Trophoblast cell (in vitro differentiated cells and primary cell): Measurements from ENCODE around the gene ZIC4.

ENCODE experiments used
- DNase-seq, 2 donors: peaks; one replicate each; pipeline ENCODE4 v3.0.0-alpha.2; 2016
- H2AFZ ChIP-seq: 2 replicates; pipeline ENCODE4 v1.6.1; 2013; ENCODE audit warnings: low read length, moderate library complexity, mild to moderate bottlenecking; ENCODE audit not compliant: insufficient read depth, poor library complexity
- H2AK5ac ChIP-seq: 2 replicates; pipeline ENCODE4 v1.6.1; 2013; ENCODE audit warnings: mild to moderate bottlenecking, low read length
- H2BK120ac ChIP-seq: 2 replicates; pipeline ENCODE4 v1.6.1; 2013; ENCODE audit warnings: low read length, mild to moderate bottlenecking, moderate library complexity; ENCODE audit not compliant: insufficient read depth, poor library complexity
- H2BK12ac ChIP-seq: 2 replicates; pipeline ENCODE4 v1.6.1; 2013; ENCODE audit warnings: mild to moderate bottlenecking, low read length, moderate library complexity
- H2BK5ac ChIP-seq: 2 replicates; pipeline ENCODE4 v1.6.1; 2013; ENCODE audit warnings: low read length, low read depth, moderate library complexity, mild to moderate bottlenecking; ENCODE audit not compliant: poor library complexity
- H3K14ac ChIP-seq: 2 replicates; pipeline ENCODE4 v1.6.1; 2013; ENCODE audit warnings: mild to moderate bottlenecking, low read length
- H3K18ac ChIP-seq: 2 replicates; pipeline ENCODE4 v1.6.1; 2013; ENCODE audit warnings: mild to moderate bottlenecking, low read length
- H3K23ac ChIP-seq: 2 replicates; pipeline ENCODE4 v1.6.1; 2013; ENCODE audit warnings: low read length
- H3K27ac ChIP-seq: 2 replicates; pipeline ENCODE4 v1.5.1; 2013; ENCODE audit warnings: low read depth, mild to moderate bottlenecking, inconsistent platforms, low read length, moderate library complexity
- H3K27me3 ChIP-seq: 2 replicates; pipeline ENCODE4 v1.6.1; 2013; ENCODE audit warnings: inconsistent platforms, mild to moderate bottlenecking, low read length, moderate library complexity; ENCODE audit not compliant: insufficient read depth
- H3K36me3 ChIP-seq, 2 experiments: 1 replicate in 1 of 2; 2 replicates in 1 of 2; pipeline ENCODE4 v1.6.1; 2013; ENCODE audit warnings: low read length in 2 of 2, mild to moderate bottlenecking in 2 of 2, moderate library complexity in 1 of 2; ENCODE audit not compliant: insufficient read depth in 2 of 2, control insufficient read depth in 1 of 2
- H3K4ac ChIP-seq: 2 replicates; pipeline ENCODE4 v1.6.1; 2013; ENCODE audit warnings: low read depth, mild to moderate bottlenecking, low read length, moderate library complexity
- H3K4me1 ChIP-seq, 2 experiments: 1 replicate in 1 of 2; 2 replicates in 1 of 2; pipeline ENCODE4 v1.6.1; 2013; ENCODE audit warnings: low read length in 2 of 2, mild to moderate bottlenecking in 2 of 2, moderate library complexity in 1 of 2; ENCODE audit not compliant: insufficient read depth in 2 of 2, control insufficient read depth in 1 of 2
- H3K4me2 ChIP-seq: 2 replicates; pipeline ENCODE4 v1.6.1; 2013; ENCODE audit warnings: inconsistent platforms, mild to moderate bottlenecking, low read length, moderate library complexity
- H3K4me3 ChIP-seq: 2 replicates; pipeline ENCODE4 v1.5.1; 2013; ENCODE audit warnings: mild to moderate bottlenecking, low read depth, low read length, inconsistent platforms
- H3K79me1 ChIP-seq: one replicate; pipeline ENCODE4 v1.6.1; 2013; ENCODE audit warnings: low read length
- H3K79me2 ChIP-seq: 2 replicates; pipeline ENCODE4 v1.6.1; 2013; ENCODE audit warnings: low read length, mild to moderate bottlenecking; ENCODE audit not compliant: control insufficient read depth, insufficient read depth, poor library complexity
- H3K9ac ChIP-seq: 2 replicates; pipeline ENCODE4 v1.6.1; 2013; ENCODE audit warnings: mild to moderate bottlenecking, low read length
- H3K9me3 ChIP-seq: 2 replicates; pipeline ENCODE4 v1.6.1; 2013; ENCODE audit warnings: low read depth, mild to moderate bottlenecking, control low read depth, inconsistent platforms, low read length; ENCODE audit not compliant: insufficient read depth
- H4K12ac ChIP-seq: 2 replicates; pipeline ENCODE4 v1.6.1; 2013; ENCODE audit warnings: low read depth, mild to moderate bottlenecking, low read length, moderate library complexity
- H4K8ac ChIP-seq: 2 replicates; pipeline ENCODE4 v1.6.1; 2013; ENCODE audit warnings: low read depth, mild to moderate bottlenecking, low read length, moderate library complexity
- H4K91ac ChIP-seq: one replicate; pipeline ENCODE4 v1.6.1; 2013; ENCODE audit warnings: low read depth, mild to moderate bottlenecking, low read length, moderate library complexity
- WGBS: extraction: QIAGEN DNeasy Blood & Tissue Kit; methylation state at CpG from one replicate; pipeline ENCODE4 v1.1.7; 2013; ENCODE audit warnings: missing lambda C conversion rate; ENCODE audit not compliant: insufficient read length, insufficient coverage; ENCODE audit errors: extremely low coverage; 5-methylcytosine and 5-hydroxymethylcytosine counted together

The ZIC4 gene

GRCh38 chr3:147356145-147356908 is 50.0 kb downstream of the ZIC4 start:
- H2BK12ac ChIP-seq = no peak overlapping the region

GRCh38 chr3:147355753-147356090 is 50.6 kb downstream of the ZIC4 start:
- Histone ChIP-seq H3K4me3 (no peak overlapping the region), H3K79me1 (no peaks in the 10 kb centered on the region), H3K14ac (no peak overlapping the region), H3K36me3 (no peaks in the 10 kb centered on the region), H2BK5ac (no peak overlapping the region), H3K9ac (no peak overlapping the region), H4K8ac (no peak overlapping the region), H2AFZ (no peak overlapping the region), H3K27ac (no peak overlapping the region), H4K12ac (no peak overlapping the region), H2AK5ac (no peak overlapping the region), H4K91ac (no peak overlapping the region), H3K4me2 (no peak overlapping the region), H2BK120ac (no peak overlapping the region), H3K79me2 (no peaks in the 10 kb centered on the region), H3K18ac (no peak overlapping the region), H3K9me3 (peaks cover 3% of the 10 kb centered on the region), H3K27me3 (peaks cover 58% of the 10 kb centered on the region), H3K4me1 (no peaks in the 10 kb centered on the region), H2BK12ac (no peak overlapping the region), H3K4ac (no peak overlapping the region), H3K23ac (no peak overlapping the region)
- no CpG with 5 or more reads among the region's 4 CpGs for WGBS
- DNase-seq = no peak

More at GRCh38 chr3:147356145-147356908, 50.0 kb downstream of the ZIC4 start:
- Histone ChIP-seq H3K4ac (no peak overlapping the region), H3K23ac (no peak overlapping the region), H3K79me1 (no peaks in the 10 kb centered on the region), H2BK120ac (no peak overlapping the region), H3K4me3 (no peak overlapping the region), H3K4me1 (no peaks in the 10 kb centered on the region), H3K27me3 (peaks cover 64% of the 10 kb centered on the region), H3K14ac (no peak overlapping the region), H4K8ac (no peak overlapping the region), H2AFZ (no peak overlapping the region), H2BK5ac (no peak overlapping the region), H3K79me2 (no peaks in the 10 kb centered on the region), H3K27ac (no peak overlapping the region), H3K9ac (no peak overlapping the region), H4K12ac (no peak overlapping the region), H3K9me3 (peaks cover 3% of the 10 kb centered on the region), H4K91ac (no peak overlapping the region), H3K36me3 (no peaks in the 10 kb centered on the region), H3K18ac (no peak overlapping the region), H2AK5ac (no peak overlapping the region), H3K4me2 (no peak overlapping the region)
- DNase-seq = no peak
- no CpG with 5 or more reads among the region's 26 CpGs for WGBS

- WGBS = no CpG with 5 or more reads among the region's 18 CpGs
- Histone ChIP-seq H3K36me3 (no peaks in the 10 kb centered on the region), H3K79me1 (no peaks in the 10 kb centered on the region), H3K4me1 (no peaks in the 10 kb centered on the region), H3K23ac (no peak overlapping the region), H2BK5ac (no peak overlapping the region), H3K79me2 (no peaks in the 10 kb centered on the region), H2BK12ac (no peak overlapping the region), H3K18ac (no peak overlapping the region), H4K8ac (no peak overlapping the region), H2BK120ac (no peak overlapping the region), H4K12ac (no peak overlapping the region), H3K9ac (no peak overlapping the region), H3K4me2 (no peak overlapping the region), H2AK5ac (no peak overlapping the region), H3K4me3 (no peak overlapping the region), H3K9me3 (peaks cover 3% of the 10 kb centered on the region), H3K14ac (no peak overlapping the region), H4K91ac (no peak overlapping the region), H3K27ac (no peak overlapping the region), H3K4ac (no peak overlapping the region), H3K27me3 (peaks cover 53% of the 10 kb centered on the region), H2AFZ (no peak overlapping the region)
- no peak for DNase-seq
These were observed 51.1 kb downstream of the ZIC4 start for GRCh38 chr3:147355084-147355752.

- peaks cover 3% of the 10 kb centered on the region for H3K9me3 ChIP-seq
- H3K27me3 ChIP-seq = peaks cover 48% of the 10 kb centered on the region
- H2BK120ac ChIP-seq = no peak overlapping the region
- no peak overlapping the region for H3K27ac ChIP-seq
- H3K4me3 ChIP-seq = no peak overlapping the region
- H3K36me3 ChIP-seq = no peaks in the 10 kb centered on the region
- H3K23ac ChIP-seq = no peak overlapping the region
- H3K79me2 ChIP-seq = no peaks in the 10 kb centered on the region
- H4K8ac ChIP-seq = no peak overlapping the region
- no peak overlapping the region for H4K91ac ChIP-seq
- no peak overlapping the region for H4K12ac ChIP-seq
- H2BK12ac ChIP-seq = no peak overlapping the region
- no peak overlapping the region for H2AK5ac ChIP-seq
- no peak overlapping the region for H3K9ac ChIP-seq
- no peak overlapping the region for H2AFZ ChIP-seq
- no peak overlapping the region for H3K4ac ChIP-seq
- H3K79me1 ChIP-seq = no peaks in the 10 kb centered on the region
- H3K14ac ChIP-seq = no peak overlapping the region
- no peak overlapping the region for H3K18ac ChIP-seq
- H2BK5ac ChIP-seq = no peak overlapping the region
- H3K4me1 ChIP-seq = no peaks in the 10 kb centered on the region
- DNase-seq = no peak
- no CpG with 5 or more reads among the region's 19 CpGs for WGBS
- H3K4me2 ChIP-seq = no peak overlapping the region
These were observed 51.7 kb downstream of the ZIC4 start for GRCh38 chr3:147354623-147355022.
